Activated gamma-delta T cell treated with anti-CD3 and anti-CD28 coated beads, Interleukin-2, amount 50 U/mL, for 16 hours (primary cell): ENCODE measurements around the gene RNF148.
"Not testable (repeated sequence)": the region's sequence is repeated elsewhere in the genome, so short reads cannot be mapped to it uniquely, and the experiment has no call there.

ENCODE experiments used
- DNase-seq: peaks from one replicate; pipeline ENCODE4 v3.0.0-alpha.2; 2020; ENCODE audit warnings: low read depth

The RNF148 gene

GRCh38 chr7:122691569-122692235 lies 11.0 kb downstream of the RNF148 start:
- DNase-seq, result no peak

GRCh38 chr7:122689346-122690109 lies 13.2 kb downstream of the RNF148 start:
- no peak for DNase-seq

- DNase-seq, result no peak
These were observed 14.2 kb downstream of the RNF148 start for GRCh38 chr7:122688400-122688998.

- DNase-seq, result no peak
These were observed 16.3 kb downstream of the RNF148 start for GRCh38 chr7:122686360-122686878.

DNA sequence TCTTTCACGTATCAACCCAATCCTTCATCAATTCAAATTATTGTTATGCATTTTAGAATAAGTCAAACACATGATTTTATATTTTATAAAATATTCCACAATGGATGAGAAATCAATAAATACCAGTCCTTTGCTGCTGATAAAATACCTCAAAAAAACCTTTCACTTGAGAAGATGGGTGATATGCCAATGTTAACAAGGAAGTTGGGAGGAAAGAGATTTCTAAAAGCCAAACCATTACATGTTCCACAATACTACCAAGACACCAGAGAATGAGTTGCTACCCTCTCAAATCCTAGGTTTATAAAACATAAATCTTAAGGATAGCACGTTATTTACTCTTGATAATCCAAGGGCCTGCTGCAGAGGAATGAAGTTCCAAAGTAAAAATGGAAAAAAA lies 18.2 kb downstream of the RNF148 start:
- no peak for DNase-seq

DNA sequence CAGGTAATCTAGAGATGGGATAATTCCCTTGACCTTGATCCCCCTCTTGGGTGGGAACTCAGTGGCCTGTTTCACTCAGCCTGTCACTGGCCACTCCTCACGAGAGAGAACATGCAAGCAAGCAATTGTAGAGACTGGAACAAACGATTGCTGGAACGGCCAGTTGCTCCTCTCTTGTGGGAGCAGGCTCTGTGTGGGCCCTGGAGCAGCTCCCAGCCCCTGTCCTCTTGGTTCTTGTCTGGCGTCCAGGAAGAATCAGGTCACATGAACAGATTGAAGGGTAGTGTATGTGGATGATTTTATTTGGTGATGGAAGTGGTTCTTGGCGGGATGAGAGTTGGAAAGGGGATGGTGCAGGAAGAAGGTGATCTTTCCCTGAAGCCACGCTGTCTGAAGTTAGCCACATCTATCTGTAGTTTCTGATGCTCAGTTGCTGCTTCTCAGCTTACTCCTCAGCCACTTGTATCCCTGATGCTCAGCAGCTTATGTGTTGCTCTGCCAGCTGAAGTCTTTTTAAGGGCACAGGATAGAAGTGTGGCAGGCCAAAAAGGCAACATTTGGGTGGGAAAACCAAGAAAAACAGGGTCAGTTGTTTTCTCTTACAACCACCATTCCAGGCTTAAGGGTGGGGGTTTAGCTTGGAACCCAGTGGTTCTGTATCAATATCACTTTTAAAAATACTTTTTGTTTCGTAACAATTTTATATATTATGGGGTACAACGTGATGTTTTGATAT lies 19.7 kb downstream of the RNF148 start:
- no peak for DNase-seq

- not testable (repeated sequence) for DNase-seq
These were observed 21.5 kb downstream of the RNF148 start for GRCh38 chr7:122681186-122681585.

GRCh38 chr7:122679813-122680212 lies 22.9 kb downstream of the RNF148 start:
- no peak for DNase-seq

DNA sequence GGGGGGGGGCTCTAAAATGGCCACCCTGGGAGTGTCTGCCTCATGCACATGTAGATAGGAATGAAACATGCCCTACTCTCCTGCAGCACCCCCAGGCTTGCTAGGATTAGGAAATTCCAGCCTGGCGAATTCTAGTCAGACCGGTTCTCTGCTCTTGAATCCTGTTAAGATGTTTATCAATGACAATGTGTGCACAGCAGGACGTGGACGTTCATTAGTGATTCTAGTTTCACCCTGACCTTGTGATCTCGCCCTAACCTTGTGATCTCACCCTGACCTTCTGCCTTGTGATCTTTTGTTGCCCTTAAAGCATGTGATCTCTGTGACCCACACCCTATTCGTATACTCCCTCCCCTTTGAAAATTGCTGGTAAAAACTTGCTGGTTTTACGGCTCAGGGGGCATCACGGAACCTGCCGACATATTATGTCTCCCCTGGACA lies 23.4 kb downstream of the RNF148 start:
- DNase-seq, result not testable (repeated sequence)

GRCh38 chr7:122677149-122677548 lies 25.6 kb downstream of the RNF148 start:
- DNase-seq, result no peak

DNA sequence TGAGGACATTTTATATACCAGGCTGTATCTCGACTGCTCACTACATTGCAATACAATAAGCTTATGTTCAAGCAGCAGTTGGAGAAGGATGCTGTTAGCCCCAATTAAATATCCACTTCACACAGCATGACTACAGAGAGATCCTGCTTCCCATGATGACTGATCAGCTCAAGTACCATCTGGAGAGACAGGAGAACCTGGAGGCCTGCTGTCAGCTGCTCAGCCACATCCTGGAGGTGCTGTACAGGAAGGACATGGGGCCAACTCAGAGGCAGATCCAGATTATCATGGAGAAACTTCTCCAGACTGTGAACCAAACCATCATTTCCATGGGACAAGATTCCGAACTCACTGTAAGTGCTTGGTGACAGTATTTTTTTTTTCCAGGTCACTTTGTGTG lies 26.3 kb downstream of the RNF148 start:
- no peak for DNase-seq

DNA sequence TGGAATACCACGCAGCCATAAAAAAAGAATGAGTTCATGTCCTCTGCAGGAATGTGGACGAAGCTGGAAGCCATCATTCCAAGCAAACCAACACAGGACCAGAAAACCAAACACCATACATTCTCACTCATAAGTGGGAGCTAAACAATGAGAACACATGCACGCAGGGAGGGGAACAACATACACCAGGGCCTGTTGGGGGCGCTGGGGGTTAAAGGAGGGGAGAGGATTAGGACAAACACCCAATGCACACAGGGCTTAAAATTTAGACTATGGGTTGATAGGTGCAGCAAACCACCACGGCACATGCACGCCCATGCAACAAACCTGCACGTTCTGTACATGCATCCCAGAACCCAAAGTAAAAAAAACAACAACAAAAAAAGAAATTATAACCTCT lies 27.1 kb downstream of the RNF148 start:
- no peak for DNase-seq

GRCh38 chr7:122675011-122675410 lies 27.7 kb downstream of the RNF148 start:
- DNase-seq, result no peak

GRCh38 chr7:122674502-122674901 lies 28.2 kb downstream of the RNF148 start:
- no peak for DNase-seq

DNA sequence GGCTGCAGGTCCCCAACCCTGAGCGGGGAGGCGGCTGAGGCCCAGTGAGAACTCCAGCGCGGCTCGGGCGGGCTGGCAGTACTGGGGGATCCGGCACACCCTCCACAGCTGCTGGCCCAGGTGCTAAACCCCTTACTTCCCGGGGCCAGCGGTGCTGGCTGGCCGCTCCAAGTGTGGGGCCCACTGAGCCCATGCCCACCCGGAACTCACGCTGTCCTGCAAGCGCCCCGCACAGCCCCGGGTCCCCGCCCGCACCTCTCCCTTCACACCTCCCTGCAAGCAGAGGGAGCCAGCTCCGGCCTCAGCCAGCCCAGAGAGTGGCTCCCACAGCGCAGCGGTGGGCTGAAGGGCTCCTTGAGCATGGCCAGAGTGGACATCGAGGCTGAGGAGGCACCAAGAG lies 28.8 kb downstream of the RNF148 start:
- DNase-seq, result no peak

DNA sequence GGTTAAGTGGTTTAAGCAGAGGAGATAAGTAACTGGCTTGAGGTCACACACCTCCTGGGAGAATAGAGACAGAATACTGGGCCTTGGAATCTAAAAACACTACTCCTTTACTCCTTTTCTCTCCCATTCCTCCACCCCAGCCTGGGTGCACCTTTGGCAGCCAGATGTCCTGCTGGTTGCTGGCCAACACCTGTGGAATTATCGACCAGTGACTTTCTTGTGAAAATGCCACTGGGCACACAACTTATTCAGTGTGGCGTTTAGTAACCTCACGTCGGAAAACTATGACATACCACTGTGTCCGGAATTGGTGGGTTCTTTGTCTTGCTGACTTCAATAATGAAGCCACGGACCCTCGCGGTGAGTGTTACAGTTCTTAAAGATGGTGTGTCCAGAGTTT lies 30.2 kb downstream of the RNF148 start:
- DNase-seq, result no peak

DNA sequence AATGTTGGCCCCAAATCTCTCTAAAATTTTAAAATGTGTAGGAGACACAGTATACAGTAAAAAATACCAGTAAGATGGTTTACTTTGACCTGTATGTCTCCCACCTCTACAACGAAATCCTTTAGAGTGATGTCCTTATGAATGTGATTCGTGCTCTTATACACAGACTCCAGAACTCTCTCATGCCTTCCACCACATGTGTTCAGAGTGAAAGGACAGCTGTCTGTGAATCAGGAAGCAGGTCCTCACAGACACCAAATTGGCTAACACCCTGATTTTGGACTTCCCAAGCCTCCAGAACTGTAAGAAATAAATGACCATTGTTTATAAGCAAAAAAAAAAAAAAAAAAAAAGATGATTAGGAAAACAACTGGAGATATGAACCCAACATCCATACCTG lies 39.0 kb downstream of the RNF148 start:
- no peak for DNase-seq

DNA sequence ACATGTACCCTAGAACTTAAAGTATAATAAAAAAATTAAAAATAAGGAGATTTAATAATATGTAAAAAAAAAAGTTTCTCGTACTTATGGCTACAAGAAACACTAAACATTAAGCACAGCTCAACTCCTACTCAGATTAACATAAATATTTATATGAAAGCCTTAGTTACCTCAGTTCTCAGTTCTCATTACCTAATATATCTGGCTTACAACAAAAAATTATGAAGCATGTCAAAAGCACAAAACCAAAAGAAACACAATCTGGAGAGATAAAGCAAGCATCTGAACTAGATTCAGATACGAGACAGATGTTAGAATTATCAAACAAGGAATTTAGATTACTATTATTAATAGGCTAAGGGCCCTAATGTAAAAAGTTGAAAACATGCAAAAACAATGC lies 43.9 kb downstream of the RNF148 start:
- no peak for DNase-seq

DNA sequence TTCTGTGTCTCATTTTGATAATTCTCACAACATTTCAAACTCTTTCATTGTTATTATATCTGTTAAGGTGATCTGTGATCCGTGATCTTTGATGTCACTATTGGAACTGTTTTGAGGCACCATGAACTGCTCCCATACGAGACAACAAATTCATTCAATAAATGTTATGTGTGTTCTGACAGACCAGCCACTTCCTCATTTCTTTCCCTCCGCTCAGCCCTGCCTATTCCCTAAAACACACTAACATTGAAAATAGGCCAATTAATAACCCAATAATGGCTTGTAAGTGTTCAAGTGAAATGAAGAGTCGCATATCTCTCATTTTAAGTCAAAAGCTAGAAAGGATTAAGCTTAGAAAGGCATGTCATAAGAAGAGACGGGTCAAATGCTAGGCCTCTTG lies 49.0 kb downstream of the RNF148 start:
- DNase-seq, result no peak

DNA sequence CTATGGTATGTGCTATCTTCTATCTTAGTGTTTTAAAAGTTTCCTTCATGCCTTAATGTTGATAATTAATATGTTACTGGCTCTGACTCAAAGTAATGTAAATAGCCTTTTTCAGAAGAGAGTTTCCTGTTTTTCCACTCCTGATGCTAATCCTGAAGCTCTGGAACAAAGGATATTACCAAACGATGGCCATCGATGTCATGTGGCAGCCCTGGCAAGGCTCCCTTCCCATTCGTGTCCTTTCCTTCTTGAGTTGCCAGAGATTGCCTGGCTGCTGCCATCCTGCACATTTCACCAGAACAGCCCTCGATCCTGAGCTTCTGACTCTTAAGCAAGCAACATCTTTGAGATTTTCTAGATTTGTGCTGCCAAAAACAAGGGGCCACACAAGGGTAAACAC lies 49.8 kb downstream of the RNF148 start:
- no peak for DNase-seq
